Measurements from ENCODE around the gene CCDC7.
"Not testable (repeated sequence)": the region's sequence is repeated elsewhere in the genome, so short reads cannot be mapped to it uniquely, and the experiment has no call there.

The CCDC7 gene

DNA sequence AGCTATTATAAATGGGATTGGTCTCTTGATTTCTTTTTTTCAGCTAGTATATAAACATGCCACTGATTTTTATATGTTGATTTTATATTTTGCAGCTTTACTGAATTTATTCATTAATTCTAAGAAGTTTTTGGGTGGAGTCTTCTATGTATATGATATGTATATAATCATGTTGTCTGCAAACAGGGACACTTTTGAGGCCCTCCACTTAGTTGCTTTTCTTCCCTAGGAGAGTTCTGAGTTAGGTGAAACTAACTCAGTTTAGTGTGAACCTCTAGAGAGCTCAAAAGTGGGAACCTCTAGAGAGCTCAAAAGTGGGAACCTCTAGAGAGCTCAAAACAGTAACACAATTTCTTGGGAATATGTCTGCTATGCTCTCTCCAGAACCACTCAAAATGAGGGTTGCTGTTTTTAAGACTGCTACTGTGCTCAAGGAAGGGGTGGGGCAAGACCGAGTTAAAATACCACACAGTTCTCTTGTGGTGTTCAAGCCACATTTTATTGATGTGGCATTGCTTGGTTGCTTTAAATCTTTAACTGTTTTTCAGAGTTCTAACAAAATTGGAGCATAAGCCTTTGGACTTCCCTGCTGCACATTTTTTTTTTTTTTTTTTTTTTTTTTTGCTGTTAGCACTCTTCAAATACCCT is 13.2 kb downstream of the CCDC7 start:
- no peak for DNase-seq

DNA sequence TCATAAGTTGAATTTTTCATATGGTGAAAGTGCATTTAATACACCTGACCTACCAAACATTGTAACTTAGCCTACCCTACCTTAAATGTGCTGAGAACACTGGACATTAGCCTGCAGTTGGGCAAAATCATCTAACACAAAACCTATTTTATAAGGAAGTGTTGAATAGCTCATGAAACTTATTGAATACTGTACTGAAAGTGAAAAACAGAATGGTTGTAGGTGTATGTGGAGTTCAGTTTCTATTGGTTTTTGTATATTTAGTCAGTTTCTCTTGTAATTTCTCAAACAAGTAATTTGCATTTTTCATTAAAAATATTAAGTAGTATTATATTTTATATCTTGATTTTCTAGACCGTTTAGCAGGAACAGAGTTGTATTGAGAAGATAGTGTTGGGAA is 15.3 kb downstream of the CCDC7 start:
- no peak for DNase-seq

DNA sequence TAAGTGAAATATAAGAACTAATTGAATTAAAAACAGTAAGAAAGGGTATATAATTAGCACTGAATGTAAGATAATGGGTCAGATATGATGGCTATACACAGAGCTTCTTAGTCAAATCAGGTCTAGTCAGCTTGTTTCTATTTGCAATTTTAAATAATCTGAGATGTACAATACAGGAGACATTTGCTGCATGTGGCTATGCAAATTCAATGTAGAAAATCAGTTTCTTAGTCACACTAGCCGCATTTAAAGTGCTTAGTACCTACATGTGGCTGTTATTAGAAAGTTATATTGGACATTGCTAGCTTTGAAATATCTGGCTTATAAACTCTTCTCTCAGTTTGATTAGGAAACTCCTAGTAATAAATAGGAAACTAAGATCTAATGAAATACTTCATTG is 25.3 kb downstream of the CCDC7 start:
- no peak for DNase-seq

DNA sequence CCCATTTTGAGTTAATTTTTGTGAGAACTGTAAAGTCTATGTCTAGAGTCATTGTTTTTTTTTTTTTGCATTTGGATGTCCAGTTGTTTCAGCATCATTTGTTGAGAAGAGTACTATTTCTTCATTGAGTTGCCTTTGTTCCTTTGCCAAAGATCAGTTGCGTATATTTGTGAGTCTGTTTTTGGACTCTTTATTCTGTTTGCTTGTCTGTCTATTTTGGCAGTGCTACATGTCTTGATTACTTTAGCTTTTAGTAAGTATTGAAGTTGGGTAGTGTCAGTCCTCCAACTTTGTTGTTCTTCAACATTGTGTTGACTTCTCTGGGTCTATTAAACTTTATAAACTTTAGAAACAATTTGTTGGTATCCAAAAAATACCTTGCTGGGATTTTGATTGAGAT is 31.6 kb downstream of the CCDC7 start:
- DNase-seq = no peak

DNA sequence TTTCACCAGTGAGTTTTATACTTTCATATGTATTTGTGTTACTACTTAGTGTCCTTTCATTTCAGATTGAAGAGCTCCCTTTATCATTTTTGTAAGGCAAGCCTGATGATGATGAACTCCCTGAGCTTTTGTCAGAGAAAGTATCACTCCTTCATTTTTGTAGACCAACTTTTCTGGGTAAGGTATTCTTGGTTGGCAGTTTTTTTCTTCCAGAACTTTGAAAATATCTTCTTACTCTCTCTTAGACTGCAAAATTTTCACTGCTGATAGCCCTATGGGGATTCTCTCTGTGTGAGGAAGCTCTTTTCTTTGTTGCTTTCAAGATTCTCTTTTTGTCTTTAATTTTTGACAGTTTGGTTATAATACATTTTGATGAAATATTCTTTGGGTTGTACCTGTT is 35.7 kb downstream of the CCDC7 start:
- no peak for DNase-seq

DNA sequence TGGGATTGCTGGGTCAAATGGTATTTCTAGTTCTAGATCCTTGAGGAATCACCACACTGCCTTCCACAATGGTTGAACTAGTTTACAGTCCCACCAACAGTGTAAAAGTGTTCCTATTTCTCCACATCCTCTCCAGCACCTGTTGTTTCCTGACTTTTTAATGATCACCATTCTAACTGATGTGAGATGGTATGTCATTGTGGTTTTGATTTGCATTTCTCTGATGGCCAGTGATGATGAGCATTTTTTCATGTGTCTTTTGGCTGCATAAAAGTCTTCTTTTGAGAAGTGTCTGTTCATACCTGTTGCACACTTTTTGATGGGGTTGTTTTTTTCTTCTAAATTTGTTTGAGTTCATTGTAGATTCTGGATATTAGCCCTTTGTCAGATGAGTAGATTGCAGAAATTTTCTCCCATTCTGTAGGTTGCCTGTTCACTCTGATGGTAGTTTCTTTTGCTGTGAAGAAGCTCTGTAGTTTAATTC is 37.1 kb downstream of the CCDC7 start:
- not testable (repeated sequence) for DNase-seq

DNA sequence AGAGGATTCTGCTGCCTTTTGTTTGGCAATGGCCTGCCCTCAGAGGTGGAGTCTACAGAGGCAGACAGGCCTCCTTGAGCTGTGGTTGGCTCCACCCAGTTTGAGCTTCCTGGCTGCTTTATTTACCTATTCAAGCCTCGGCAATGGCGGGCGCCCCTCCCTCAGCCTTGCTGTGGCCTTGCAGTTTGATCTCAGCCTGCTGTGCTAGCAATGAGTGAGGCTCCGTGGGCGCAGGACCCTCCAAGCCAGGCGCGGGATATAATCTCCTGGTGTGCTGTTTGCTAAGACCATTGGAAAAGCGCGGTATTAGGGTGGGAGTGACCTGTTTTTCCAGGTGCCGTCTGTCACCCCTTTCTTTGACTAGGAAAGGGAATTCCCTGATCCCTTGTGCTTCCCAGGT is 42.1 kb downstream of the CCDC7 start:
- DNase-seq = not testable (repeated sequence)

DNA sequence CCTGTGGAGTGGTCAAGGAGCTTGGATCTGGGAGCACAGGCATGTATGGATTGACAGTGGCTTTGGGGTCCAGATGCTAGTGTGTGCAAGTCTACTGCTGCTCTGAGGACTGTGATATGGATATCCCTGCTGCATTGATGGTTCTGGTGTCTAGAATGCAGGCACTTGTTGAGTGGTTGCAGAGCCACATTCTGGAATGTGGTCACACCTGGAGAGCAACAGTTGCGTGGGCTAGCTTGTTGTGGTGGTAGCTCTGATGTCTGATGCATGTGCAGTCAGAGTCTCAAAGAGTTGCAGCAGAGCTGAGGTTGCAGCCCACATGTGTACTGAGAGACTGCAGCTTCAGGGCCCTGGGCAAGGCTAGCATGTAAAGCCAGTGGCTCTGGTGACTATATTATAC is 43.2 kb downstream of the CCDC7 start:
- no peak for DNase-seq

DNA sequence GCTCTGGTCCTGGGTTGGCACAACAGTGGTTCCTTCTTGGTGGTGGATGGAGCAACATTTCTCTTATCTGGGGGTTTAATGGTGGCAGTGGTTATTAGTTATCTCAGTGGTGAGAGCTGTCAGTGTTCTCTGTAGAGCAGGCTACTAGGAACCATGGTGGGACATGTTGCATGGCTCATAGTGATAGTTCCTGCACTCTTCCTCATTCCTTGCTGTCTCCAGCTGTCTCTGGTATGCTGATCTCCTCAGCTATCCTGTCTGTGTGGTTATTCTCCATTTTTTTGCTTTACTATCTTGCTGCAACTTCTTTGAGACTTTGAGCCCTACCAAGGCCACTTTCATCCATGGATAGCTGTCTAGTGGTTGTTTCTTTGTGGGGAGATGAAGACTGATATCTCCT is 44.0 kb downstream of the CCDC7 start:
- no peak for DNase-seq

DNA sequence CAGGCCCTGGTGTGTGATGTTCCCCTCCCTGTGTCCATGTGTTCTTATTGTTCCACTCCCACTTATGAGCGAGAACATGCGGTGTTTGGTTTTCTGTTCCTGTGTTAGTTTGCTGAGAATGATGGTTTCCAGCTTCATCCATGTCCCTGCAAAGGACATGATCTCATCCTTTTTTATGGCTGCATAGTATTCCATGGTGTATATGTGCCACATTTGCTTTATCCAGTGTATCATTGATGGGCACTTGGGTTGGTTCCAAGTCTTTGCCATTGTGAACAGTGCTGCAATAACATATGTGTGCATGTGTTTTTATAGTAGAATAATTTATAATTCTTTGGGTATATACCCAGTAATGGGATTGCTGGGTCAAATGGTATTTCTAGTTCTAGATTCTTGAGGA is 48.6 kb downstream of the CCDC7 start:
- DNase-seq = not testable (repeated sequence)

DNA sequence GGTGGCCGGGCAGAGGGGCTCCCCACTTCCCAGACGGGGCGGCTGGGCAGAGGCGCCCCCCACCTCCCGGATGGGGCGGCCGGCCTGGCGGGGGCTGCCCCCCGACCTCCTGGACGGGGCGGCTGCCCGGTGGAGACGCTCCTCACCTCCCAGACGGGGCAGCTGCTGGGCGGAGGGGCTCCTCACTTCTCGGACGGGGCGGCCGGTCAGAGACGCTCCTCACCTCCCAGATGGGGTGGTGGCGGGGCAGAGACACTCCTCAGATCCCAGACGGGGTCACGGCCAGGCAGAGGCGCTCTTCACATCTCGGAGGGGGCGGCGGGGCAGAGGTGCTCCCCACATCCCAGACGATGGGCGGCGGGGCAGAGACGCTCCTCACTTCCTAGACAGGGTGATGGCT is 54.2 kb downstream of the CCDC7 start:
- not testable (repeated sequence) for DNase-seq

DNA sequence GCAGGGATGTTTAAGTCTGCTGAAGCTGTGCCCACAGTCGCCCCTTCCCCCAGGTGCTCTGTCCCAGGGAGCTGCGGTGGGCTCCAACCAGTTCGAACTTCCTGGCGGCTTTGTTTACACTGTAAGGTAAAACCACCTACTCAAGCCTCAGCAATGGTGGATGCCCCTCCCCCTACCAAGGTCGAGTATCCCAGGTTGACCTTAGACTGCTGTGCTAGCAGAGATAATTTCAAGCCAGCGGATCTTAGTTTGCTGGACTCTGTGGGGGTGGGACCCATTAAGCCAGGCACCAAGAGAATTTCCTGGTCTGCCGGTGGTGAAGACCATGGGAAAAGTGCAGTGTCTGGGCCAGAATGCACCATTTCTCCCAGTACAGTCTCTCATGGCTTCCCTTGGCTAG is 56.0 kb downstream of the CCDC7 start:
- DNase-seq = no peak

DNA sequence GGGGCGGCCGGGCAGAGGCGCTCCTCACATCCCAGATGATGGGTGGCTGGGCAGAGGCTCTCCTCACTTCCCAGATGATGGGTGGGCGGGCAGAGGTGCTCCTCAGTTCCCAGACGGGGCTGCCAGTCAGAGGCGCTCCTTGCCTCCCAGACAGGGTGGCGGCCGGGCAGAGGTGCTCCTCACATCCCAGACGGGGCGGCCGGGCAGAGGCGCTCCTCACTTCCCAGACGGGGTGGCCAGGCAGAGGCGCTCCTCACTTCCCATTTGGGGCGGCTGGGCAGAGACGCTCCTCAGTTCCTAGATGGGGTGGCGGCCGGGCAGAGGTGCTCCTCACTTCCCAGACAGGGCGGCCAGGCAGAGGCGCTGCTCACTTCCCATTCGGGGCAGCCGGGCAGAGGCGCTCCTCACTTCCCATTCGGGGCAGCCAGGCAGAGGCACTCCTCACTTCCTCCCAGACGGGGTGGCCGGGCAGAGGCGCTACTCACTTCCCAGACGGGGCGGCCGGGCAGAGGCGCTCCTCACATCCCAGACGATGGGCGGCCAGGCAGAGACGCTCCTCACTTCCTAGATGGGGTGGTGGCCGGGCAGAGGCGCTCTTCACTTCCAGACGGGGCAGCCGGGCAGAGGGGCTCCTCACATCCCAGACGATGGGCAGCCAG is 60.0 kb downstream of the CCDC7 start:
- not testable (repeated sequence) for DNase-seq

DNA sequence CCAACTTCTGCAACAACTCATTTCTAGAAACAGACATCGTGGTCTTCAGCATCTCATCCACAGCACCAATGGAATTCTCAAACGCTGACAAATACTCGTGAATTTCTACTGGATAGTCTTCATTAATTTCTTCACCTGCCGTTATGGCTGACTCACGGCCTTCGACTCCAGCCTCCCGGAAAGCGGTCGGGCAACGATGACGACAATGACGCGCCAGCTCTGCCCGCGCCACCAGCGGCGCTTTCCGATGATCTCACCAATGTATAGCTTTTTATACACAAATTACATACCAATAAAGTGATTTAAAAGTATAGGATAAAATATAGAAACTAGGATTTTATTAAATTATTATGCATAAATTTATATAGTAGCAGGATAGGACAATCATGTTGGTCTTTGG is 65.7 kb downstream of the CCDC7 start:
- DNase-seq = no peak

DNA sequence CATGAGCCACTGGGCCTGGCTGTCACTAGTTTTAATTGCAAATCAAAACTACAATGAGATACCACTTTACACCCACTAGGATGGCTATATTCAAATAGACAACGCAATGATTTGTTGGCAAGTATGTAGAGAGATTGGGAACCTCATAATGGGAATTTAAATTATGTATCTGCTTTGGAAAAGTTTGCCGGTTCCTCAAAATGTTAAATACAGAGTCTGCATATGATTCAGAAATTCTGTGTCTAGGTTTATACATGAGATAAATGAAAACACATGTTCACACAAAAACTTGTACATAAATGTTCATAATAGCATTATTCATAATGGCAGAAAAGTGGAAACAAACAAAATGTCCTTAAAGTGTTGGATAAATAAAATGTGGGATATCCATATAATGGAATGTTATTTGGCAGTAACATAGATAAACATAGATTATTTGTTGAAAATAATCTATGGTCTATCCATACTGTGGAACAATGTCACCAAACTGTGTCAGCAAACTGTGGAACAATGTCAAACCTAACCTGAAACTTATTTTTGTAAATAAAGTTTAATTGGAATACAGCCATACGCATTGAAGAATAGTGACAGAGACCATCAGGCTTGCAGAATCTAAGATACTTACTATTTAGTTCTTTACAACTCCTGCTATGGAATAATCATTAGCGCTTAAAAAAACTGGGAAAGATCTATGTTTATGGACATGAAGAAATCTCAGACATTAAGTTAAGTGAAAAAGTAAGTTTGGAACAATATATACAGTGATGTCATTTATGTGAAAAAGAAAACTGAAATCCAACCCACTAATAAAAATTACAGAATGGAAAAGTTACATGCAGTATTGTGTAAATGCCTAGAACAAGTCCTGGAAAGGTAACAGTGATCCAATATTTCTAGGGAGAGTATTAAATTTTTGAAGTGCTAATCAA is 70.9 kb downstream of the CCDC7 start:
- DNase-seq = no peak

DNA sequence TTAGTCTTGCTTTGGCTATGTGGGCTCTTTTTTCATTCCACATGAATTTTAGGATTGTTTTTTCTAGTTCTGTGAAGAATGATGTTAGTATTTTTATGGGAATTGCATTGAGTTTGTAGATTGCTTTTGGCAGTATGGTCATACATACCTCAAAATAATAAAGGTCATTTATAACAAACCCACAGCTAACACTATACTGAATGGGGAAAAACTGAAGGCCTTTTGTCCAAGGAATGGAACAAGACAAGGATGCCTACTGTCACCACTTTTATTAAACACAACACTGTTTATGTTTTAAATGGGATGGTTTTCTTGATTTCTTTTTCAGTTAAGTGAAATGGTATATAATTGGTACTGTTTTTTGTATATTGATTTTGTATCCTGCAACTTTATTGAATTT is 84.3 kb downstream of the CCDC7 start:
- no peak for DNase-seq

DNA sequence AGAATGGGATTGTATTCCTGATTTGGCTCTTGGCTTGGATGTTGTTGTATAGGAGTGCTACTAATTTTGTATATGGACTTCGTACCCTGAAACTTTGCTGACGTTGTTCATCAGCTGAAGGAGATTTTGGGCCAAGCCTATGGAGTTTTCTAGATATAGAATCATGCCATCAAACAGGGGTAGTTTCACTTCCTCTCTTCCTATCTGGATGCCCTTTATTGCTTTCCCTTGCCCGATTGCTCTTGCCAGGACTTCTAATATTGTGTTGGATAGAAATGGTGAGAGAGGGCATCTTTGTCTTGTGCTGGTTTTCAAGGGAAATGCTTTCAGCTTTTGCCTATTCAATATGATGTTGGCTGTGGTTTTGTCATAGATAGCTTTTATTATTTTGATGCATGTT is 92.3 kb downstream of the CCDC7 start:
- no peak for DNase-seq

DNA sequence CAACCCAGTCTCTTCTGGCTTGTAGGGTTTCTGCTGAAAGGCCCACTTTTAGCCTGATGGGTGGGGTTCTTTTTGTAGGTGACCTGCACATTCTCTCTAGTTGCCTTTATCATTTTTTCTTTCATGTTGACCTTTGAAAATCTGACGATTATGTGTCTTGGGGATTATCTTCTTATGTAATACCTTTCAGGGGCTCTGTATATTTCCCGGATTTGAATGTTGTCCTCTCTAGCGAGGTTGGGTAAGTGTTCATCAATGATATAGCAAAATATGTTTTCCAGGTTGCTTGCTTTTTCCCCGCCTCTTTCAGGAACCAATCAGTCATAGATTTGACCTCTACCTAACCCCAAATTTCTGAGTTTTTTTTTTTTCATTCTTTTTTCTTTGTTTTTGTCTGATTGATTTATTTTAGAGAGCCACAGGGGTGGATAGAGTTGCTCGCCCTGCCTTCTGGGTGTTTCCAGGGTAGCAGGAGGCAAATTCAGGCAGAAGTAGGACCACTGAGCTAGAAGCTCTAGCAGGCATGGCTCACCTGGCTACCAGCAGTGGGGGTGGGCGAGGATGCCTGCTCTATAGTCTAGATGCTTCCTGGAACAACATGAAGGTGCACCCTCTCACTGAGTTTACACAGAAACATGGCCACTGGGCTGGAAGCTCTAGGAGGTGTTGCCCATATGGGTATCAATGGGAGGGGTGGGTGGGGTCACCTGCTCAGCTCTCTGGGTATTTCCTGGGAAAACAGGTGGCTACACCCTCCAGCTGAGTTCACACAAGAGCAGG is 94.9 kb downstream of the CCDC7 start:
- DNase-seq = no peak

DNA sequence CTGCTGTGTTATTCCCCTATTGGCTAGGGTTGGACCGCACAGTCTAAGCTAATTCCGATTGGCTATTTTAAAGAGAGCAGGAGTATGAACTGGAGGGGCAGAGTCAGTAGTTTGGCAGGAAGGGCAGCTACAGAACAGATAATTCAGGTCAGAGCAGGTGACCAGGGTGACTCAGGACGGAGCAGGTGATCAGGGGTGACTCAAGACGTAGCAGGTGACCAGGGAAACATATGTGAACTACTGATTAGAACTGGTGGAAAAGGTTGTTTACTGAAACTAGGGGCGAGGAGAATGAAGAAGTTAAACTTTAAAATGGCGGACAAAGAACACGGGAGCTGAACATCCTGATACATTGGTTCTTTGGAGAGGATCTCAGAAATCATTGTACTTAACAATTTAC is 102.3 kb downstream of the CCDC7 start:
- DNase-seq = no peak

DNA sequence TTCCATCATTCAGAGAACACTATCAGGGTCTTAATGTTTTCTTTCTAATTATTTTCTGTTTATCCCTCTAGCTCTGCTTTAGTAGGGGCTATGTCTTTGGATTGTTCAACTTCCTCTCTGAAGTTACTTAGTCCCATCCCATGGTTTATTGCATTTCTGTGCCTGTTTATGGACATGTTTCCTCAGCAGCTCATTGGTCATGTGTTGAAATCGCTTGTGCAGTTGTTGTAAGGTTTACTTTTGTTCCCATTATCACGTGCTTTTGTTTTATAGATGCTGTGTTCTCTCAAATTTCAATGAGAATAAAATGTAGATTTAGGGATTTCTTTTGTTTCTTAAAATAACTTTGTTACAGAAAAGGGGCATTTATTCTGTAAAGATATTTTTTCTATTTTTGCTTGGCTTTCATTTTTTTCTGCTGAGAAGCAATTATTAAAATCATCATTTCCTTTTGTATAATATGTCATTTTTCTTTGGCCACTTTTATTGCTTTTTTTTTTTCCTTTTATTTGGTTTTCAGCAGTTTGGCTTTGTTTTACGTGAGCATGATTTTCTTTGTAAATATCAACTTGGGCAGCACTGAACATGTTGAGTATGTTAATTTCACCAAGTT is 110.9 kb downstream of the CCDC7 start:
- no peak for DNase-seq

DNA sequence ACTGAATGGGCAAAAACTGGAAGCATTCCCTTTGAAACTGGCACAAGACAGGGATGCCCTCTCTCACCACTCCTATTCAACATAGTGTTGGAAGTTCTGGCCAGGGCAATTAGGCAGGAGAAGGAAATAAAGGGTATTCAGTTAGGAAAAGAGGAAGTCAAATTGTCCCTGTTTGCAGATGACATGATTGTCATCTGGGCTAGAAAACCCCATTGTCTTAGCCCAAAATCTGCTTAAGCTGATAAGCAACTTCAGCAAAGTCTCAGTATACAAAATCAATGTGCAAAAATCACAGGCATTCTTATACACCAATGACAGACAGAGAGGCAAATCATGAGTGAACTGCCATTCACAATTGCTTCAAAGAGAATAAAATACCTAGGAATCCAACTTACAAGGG is 116.8 kb downstream of the CCDC7 start:
- DNase-seq = not testable (repeated sequence)

DNA sequence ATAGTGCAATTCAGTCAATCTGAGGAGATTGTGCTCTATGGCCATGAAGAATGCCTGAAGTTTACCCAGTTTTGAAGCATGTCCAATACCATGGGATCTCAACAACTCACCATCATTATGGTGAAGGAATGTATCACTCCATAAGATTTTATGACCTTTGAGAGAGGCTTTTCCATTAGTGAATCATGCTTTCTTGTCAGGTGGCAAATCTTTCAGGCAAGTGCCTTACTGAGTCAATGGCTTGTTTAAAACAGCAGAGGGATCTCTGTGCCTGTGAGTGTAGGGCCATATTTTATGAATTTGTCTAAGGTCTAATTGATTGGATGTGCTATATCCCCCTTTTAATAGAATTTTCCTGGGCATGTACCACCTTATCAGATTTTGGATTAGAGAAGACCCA is 131.5 kb downstream of the CCDC7 start:
- DNase-seq = no peak

DNA sequence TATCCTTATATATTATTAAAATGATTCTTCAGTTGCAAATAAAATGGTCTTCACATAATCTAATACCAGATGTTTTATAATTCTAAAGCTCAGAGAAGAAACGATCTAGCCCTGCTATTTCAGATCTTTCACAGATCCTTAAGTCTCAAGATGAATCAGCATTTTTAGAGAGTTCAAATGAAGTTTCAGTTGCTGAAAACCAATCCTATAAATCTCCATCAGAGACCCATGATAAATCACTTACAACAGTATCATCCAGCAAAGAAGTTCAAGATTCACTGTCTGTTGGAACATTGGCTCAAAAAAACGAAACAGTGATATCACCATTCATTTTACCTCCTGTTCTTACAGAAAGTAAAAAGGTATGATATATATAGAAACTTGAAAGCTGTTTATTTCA is 137.0 kb downstream of the CCDC7 start:
- no peak for DNase-seq

Measured in activated T-cell treated with anti-CD3 and anti-CD28 coated beads, Interleukin-2, amount 50 U/mL, for 1 hour (primary cell).